Epidermal melanocyte (primary cell): ENCODE data around the gene MPP3.

ENCODE experiments used
- DNase-seq: peaks from one replicate; pipeline ENCODE4 v3.0.0; 2011; ENCODE audit warnings: low spot score; ENCODE audit not compliant: insufficient read length

MPP3 gene

GRCh38 chr17:43834106-43834505, 1.2 kb upstream of the MPP3 start:
- no peak for DNase-seq

DNA sequence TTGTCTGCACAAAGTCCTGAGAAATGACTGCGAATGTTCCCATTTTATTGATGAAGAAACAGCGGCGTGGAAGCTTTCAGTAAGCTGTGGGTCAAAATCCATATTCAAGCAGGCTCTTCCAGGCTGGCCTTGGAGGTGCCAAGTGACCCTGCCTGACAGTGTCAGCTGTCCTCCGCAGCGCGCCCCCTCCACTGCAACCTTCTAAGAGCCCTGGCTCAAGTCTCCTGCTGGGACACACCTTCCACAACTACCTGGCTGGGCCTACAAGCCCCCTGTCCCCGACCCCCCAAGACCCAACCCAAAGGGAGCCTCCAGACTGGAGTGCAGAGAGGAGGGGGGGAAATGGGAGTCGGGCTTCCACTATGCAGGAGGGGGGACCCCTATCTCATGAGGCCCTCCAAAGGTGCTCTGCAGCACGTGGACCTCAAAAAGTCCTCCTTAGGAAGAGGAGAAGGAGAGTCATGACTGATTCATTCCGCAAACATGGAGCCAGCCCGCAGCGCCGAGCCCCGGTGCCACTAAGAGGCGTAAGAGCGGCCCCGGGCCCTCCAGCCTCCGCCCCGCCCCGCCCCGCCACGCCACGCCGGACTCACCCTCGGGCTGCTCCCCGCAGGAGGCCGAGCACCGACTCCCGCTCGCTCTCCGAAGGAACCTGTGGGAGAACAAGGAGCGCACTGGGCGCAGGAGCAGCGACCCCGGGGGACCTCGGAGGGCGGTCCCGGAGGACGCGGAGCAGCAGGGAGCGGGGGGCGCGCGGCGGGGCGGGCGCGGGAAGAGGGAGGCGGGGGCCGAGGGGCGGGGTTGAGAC, 574 bp downstream of the MPP3 start:
- DNase-seq, result peak; percentile 59

DNA sequence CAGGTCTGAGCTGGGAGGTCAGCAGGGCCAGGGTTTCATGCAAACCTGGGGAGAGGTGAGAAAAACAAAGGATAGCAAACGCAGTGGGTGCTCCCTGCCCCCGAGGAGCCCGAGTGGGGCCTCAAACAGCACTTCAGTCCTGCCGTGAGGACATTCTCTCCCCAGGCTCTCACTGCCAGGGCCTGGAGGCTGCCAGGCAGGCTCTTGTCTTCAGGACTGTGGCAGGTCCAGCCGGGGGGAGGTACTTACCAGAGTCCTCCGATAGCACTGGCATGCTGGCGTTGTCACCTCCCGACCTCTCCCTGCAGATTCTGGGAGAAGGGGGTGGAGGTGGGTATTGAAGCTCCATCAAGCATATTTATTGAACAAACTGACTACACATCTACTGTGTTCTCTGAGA, 1.3 kb downstream of the MPP3 start:
- no peak for DNase-seq

DNA sequence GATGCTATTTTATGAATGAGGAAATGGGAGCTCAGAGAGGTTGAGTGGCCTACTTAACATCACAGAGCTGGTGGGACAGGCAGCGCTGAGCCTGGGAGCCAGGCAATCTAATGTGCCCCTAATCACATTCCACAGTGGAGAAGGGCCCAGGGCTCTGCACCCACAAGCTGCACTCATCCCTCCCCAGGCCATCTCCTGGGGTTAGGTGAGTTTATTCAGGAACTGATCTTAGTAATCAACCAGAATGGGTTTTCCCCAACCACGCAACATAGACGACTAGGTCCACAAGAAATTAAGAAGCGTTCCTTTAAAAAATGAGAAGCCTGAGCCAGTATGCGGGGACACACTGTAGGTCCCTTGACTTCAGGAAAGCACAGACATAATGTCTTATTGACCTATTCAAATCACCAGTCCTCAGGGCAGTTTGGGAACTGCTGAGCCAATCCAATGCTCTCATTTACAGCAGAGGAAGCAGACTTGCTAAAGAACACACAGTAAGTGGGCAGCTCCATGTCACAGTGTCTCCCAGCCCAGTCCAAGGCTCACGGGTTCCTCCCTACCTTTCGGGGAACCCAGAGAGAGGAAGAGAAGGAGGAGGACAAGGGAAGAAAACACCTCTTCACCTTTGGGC, 2.3 kb downstream of the MPP3 start:
- DNase-seq, result no peak

- DNase-seq, result peak; percentile 6
Observed at GRCh38 chr17:43829738-43830137, 3.2 kb downstream of the MPP3 start.

DNA sequence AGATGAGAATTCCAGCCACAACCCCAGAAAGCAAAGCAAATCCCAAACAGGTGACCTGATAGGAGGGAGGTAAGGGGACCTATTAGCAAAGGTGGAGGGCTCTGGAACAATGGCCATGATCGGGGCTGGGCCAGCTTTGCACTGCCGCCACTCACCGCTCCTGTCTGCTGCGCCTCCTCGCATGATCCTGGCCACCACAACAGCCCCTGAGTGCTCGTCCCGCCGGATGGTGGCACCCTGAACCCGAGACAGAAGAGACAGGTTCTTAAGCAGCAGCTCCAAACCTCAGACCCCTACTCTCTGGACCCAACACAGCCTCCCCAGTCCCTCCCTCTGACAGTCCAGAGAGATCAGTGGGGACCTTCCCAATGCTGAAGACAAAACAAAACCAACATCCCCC, 5.3 kb downstream of the MPP3 start:
- DNase-seq, result no peak

DNA sequence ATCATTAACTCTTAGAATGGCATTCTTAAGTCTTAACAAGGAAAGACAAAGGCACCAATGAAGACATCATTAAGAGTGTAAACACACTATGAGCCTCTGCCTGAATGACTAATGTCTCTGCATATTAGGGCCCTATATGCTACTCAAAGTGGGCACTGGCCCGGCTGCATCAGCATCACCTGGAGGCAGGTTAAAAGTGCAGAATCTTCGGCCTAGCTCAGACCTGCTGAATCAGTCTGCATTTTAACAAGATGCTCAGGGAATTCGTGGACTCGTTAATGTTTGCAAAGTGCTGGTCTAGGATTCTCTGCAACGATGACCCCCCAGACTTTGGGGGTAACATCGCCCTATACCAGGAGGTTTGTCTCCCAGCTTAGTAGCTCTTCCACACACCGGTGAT, 6.7 kb downstream of the MPP3 start:
- no peak for DNase-seq

GRCh38 chr17:43825567-43825966, 7.4 kb downstream of the MPP3 start:
- DNase-seq, result no peak

- DNase-seq, result peak; percentile 7
Observed at GRCh38 chr17:43823350-43824084, 9.4 kb downstream of the MPP3 start.

- DNase-seq, result peak; percentile 9
Observed at GRCh38 chr17:43822570-43823190, 10.3 kb downstream of the MPP3 start.

- DNase-seq, result peak; percentile 9
Observed at GRCh38 chr17:43820759-43821158, 12.2 kb downstream of the MPP3 start.

- peak; percentile 6 for DNase-seq
Observed at GRCh38 chr17:43818966-43819365, 14.0 kb downstream of the MPP3 start.

DNA sequence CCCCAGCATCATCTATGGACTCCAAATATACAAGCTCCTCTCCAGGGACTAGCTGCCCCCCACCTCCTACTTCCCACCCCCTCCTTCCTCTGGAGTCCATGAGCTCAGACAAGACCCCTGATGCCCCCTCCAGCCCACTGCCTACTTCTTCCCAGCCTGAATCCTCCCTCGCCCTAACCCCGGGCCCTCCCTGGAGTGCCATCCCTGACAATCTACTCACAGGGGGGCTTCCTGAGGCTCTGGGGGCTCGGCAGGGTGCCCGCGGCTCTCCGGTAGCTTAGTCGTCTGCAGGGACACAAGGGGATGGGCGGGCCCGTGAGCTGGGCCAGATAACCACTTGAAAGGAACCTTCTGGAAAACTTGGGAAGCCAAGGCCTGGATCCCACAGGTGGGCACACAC, 15.1 kb downstream of the MPP3 start:
- DNase-seq, result peak; percentile 7

DNA sequence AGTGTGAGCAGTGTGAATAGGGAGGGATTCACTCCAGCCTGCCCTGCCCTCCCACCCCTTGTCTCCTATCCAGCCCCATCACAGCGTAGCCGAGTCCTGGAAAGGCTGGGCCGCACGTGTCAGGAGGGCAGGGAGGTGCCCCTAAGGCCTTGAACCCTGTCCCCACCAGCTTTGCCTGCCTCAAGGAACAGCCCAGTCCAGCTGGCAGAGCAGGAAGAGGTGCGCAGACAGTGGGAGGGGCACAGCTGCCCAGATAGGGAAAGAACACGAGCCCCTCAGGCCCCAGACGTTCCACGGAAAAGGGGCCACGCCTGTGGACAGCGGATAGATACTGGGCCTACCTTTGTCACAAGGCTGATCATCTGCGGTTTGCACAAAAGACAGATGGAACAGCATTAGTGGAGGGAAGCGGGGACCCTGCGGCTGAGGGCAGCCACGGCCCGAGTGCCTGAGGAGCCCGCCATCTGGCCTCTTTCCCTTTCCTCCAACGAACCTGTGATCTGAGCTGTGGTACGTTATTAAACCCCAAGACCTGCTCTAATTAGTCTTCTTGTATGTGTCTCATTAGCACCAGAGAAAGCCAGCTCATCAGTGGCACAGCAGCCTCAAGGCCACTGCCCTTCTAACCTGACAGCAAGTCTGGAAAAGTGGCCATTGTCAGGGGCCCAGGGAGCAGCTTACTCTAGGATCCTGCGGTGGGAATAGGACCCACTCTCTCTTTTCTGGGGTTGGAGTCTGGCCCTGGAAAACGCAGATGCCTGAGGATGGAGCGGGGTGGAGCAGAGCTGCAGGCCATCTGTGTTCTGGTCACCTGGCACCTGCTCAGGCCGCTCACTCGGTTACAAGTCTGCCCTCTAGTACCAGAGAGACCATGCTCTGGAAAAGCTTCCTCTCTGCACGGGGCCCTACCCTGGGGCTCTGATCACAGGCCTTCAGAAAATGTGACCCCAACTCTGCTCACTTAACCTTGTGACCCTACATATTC, 16.3 kb downstream of the MPP3 start:
- no peak for DNase-seq

- peak; percentile 37 for DNase-seq
Observed at GRCh38 chr17:43814714-43815113, 18.2 kb downstream of the MPP3 start.

- DNase-seq, result peak; percentile 13
Observed at GRCh38 chr17:43814026-43814425, 18.9 kb downstream of the MPP3 start.

GRCh38 chr17:43813386-43813785, 19.6 kb downstream of the MPP3 start:
- DNase-seq, result no peak

- DNase-seq, result no peak
Observed at GRCh38 chr17:43812396-43813265, 20.3 kb downstream of the MPP3 start.

- peak; percentile 7 for DNase-seq
Observed at GRCh38 chr17:43810823-43811222, 22.1 kb downstream of the MPP3 start.
